ENCODE results near the gene TPCN2.

DNA sequence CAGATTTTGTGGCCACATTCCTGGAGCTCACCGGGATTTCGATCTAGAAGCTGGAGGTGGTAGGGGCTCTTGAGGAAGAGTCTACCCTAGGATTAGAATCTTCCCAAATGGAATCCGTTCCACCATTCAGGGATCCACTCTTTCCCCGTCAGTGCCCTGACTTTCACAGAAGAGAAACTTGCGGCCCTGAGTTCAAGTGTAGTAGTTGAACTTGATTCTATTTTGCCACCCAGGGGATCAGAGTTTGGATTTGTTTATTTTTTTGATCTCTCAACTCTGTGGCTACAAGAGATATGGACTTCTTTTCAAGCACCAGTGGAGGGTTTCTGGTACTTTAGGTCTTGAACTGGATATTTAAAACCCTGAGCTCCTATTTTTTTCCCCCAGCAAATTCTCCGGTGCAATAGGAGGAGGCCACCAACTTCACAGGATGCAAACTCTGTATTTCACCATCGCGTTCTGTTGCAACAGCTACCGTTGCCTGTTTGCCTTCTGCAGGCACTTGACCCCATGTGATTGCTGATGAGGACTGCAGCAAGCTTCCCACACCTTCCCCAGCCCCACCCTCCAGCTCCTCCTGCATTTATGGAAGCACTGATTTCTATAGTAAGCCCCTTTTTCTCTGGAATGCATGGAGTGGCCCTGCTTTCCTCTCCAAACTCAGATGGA lies 20.9 kb upstream of the TPCN2 start:
- TF ChIP-seq EZH2 (IDR thresholded peaks at IDR 0.05) (no peak), POLR2AphosphoS5 (IDR thresholded peaks at IDR 0.05; ENCODE audit: borderline replicate concordance, low read depth, low read length) (no peak), FOXP2 (optimal IDR thresholded peaks at IDR 0.05; ENCODE audit: control extremely low read depth, extremely low read length, insufficient read depth) (no peak)
